SK-N-SH (cell line): ENCODE measurements around the gene GNPDA2. TPM values are rescaled to one million over a fixed set of nuclear protein-coding genes. Genes with fewer than 3 reads are reported as not detected.

Experiments
- CTCF ChIA-PET: fragments of 300-600, 350-600 bp; formaldehyde crosslinking; extraction: SDS; loops from one replicate; lab custom pipeline; 2021; lab: Yijun Ruan, JAX
- POLR2A ChIA-PET: fragments of 350-600 bp; sonication (Branson Sonifier 250); formaldehyde crosslinking; extraction: SDS; loops from one replicate; lab custom pipeline; 2020; ENCODE audit warnings: antibody characterized with exemption, inconsistent platforms; lab: Yijun Ruan, JAX
- DNase-seq: peaks from one replicate; pipeline ENCODE4 v3.0.0; 2012
- H2AFZ ChIP-seq: fragments of 200-600 bp; sonication (generic); 2 replicates; pipeline ENCODE4 v1.8.1; 2016; ENCODE audit warnings: antibody characterized with exemption, mild to moderate bottlenecking, low read depth
- H3F3A ChIP-seq: fragments of 200-600 bp; sonication (generic); replicated peaks from 2 replicates; pipeline ENCODE3; 2016; ENCODE audit warnings: antibody characterized with exemption, mild to moderate bottlenecking; ENCODE audit not compliant: insufficient read depth
- H3K27ac ChIP-seq, 2 experiments: fragments of 200-500 bp in 1 of 2; fragments of 200-600 bp in 1 of 2; sonication (Bioruptor generic) in 1 of 2; sonication (generic), shearing (Covaris generic) in 1 of 2; 2 replicates each; pipeline versions ENCODE4 v1.5.1 to v1.6.1; 2014 to 2016; ENCODE audit warnings: low read depth in 2 of 2, inconsistent platforms in 1 of 2, low read length in 1 of 2, mild to moderate bottlenecking in 1 of 2, mixed read lengths in 1 of 2
- H3K27me3 ChIP-seq: fragments of 200-600 bp; sonication (generic), shearing (Covaris generic); 2 replicates; pipeline ENCODE4 v1.6.1; 2016; ENCODE audit warnings: mixed run types; ENCODE audit not compliant: insufficient read depth
- H3K36me3 ChIP-seq, 2 experiments: fragments of 200-500 bp in 1 of 2; fragments of 200-600 bp in 1 of 2; sonication (Bioruptor generic) in 1 of 2; sonication (generic) in 1 of 2; replicated peaks in 1 of 2; 2 replicates each; pipeline versions ENCODE3 to v1.5.1; 2014 to 2016; ENCODE audit warnings: low read length in 1 of 2, mild to moderate bottlenecking in 1 of 2; ENCODE audit not compliant: insufficient read depth in 2 of 2, control insufficient read depth in 1 of 2
- H3K4me1 ChIP-seq, 2 experiments: fragments of 200-500 bp in 1 of 2; fragments of 200-600 bp in 1 of 2; sonication (Bioruptor generic) in 1 of 2; sonication (generic), shearing (Covaris generic) in 1 of 2; 2 replicates each; pipeline versions ENCODE4 v1.5.1 to v1.6.1; 2014 to 2016; ENCODE audit warnings: low read depth in 1 of 2, low read length in 1 of 2, mixed run types in 1 of 2; ENCODE audit not compliant: insufficient read depth in 2 of 2, control insufficient read depth in 1 of 2
- H3K4me2 ChIP-seq: fragments of 200-600 bp; sonication (generic), shearing (Covaris generic); 2 replicates; pipeline ENCODE4 v1.6.1; 2017; ENCODE audit warnings: mixed run types
- H3K4me3 ChIP-seq, 2 experiments: fragments of 200-500 bp in 1 of 2; fragments of 200-600 bp in 1 of 2; sonication (Bioruptor generic) in 1 of 2; sonication (generic), shearing (Covaris generic) in 1 of 2; 2 replicates each; pipeline versions ENCODE4 v1.5.1 to v1.8.1; 2014 to 2016; ENCODE audit warnings: low read depth in 2 of 2, inconsistent platforms in 1 of 2, low read length in 1 of 2, mild to moderate bottlenecking in 1 of 2, mixed read lengths in 1 of 2, moderate library complexity in 1 of 2
- H3K79me2 ChIP-seq: fragments of 200-600 bp; sonication (generic); 2 replicates; pipeline ENCODE4 v1.8.1; 2017; ENCODE audit warnings: mild to moderate bottlenecking; ENCODE audit not compliant: insufficient read depth
- H3K9ac ChIP-seq: fragments of 200-600 bp; sonication (generic); 2 replicates; pipeline ENCODE4 v1.6.1; 2017; ENCODE audit warnings: mixed run types
- H3K9me2 ChIP-seq: fragments of 200-600 bp; sonication (generic); 2 replicates; pipeline ENCODE4 v1.6.1; 2017; ENCODE audit warnings: mixed run types
- H3K9me3 ChIP-seq: fragments of 200-600 bp; sonication (generic); 2 replicates; pipeline ENCODE4 v1.6.1; 2017; ENCODE audit warnings: mixed run types, mild to moderate bottlenecking, moderate library complexity
- H4K20me1 ChIP-seq: fragments of 200-600 bp; sonication (generic); 2 replicates; pipeline ENCODE4 v1.6.1; 2017; ENCODE audit warnings: mild to moderate bottlenecking, mixed run types; ENCODE audit not compliant: insufficient read depth
- CHD2 ChIP-seq: fragments of 150-350 bp; IDR thresholded peaks from 2 replicates; pipeline ENCODE4 v1.6.1; 2018; ENCODE audit warnings: low read length; ENCODE audit not compliant: partially characterized antibody
- ELF1 ChIP-seq: IDR thresholded peaks from 2 replicates; pipeline ENCODE4 v1.4.0; 2012
- EP300 ChIP-seq, 2 experiments: IDR thresholded peaks; 2 replicates each; pipeline versions ENCODE4 v1.4.0 to v1.6.1; 2012; ENCODE audit warnings: borderline replicate concordance in 1 of 2, low read depth in 1 of 2, low read length in 1 of 2
- FOSL2 ChIP-seq: IDR thresholded peaks from 2 replicates; pipeline ENCODE4 v1.4.0; 2012; ENCODE audit warnings: low read depth, mild to moderate bottlenecking, moderate library complexity, borderline replicate concordance
- FOXM1 ChIP-seq: IDR thresholded peaks from 2 replicates; pipeline ENCODE4 v1.4.0; 2012; ENCODE audit warnings: low read depth, mild to moderate bottlenecking
- GABPA ChIP-seq: IDR thresholded peaks from 2 replicates; pipeline ENCODE4 v1.4.0; 2012; ENCODE audit warnings: low read depth, mild to moderate bottlenecking
- JUND ChIP-seq: IDR thresholded peaks from 2 replicates; pipeline ENCODE4 v1.4.0; 2012
- MEF2A ChIP-seq: IDR thresholded peaks from 2 replicates; pipeline ENCODE4 v1.4.0; 2012; ENCODE audit warnings: low read depth, borderline replicate concordance
- MXI1 ChIP-seq: IDR thresholded peaks from 2 replicates; pipeline ENCODE4 v1.6.1; 2012; ENCODE audit warnings: mild to moderate bottlenecking, low read depth, low read length, improper control_type of control experiment
- NFIC ChIP-seq: IDR thresholded peaks from 2 replicates; pipeline ENCODE4 v1.4.0; 2012; ENCODE audit warnings: borderline replicate concordance
- RAD21 ChIP-seq: IDR thresholded peaks from 2 replicates; pipeline ENCODE4 v1.6.1; 2012; ENCODE audit warnings: mild to moderate bottlenecking, low read length
- RFX5 ChIP-seq: IDR thresholded peaks from 2 replicates; pipeline ENCODE4 v1.6.1; 2012; ENCODE audit warnings: mild to moderate bottlenecking, improper control_type of control experiment, low read length
- RXRA ChIP-seq: IDR thresholded peaks from 2 replicates; pipeline ENCODE4 v1.4.0; 2012; ENCODE audit warnings: low read depth, mild to moderate bottlenecking, borderline replicate concordance
- SMC3 ChIP-seq: IDR thresholded peaks from 2 replicates; pipeline ENCODE4 v1.6.1; 2012; ENCODE audit warnings: low read depth, low read length, improper control_type of control experiment
- TAF1 ChIP-seq: IDR thresholded peaks from 2 replicates; pipeline ENCODE4 v1.6.1; 2012; ENCODE audit warnings: low read depth, mild to moderate bottlenecking, low read length, moderate library complexity, borderline replicate concordance
- TCF12 ChIP-seq: IDR thresholded peaks from 2 replicates; pipeline ENCODE4 v1.4.0; 2012
- YY1 ChIP-seq: IDR thresholded peaks from 2 replicates; pipeline ENCODE4 v1.4.0; 2012; ENCODE audit warnings: low read depth, mild to moderate bottlenecking
- WGBS: methylation state at CpG from one replicate; pipeline ENCODE4 v1.1.6; 2017; ENCODE audit warnings: low lambda C conversion rate; 5-methylcytosine and 5-hydroxymethylcytosine counted together
- polyA plus RNA-seq, 3 experiments: library from polyadenylated mRNA; depleted of rRNA; stranded (reverse); fragments of >200 nt; gene quantifications; 2 replicates each; pipeline ENCODE4 v1.2.3, GENCODE V29; 2012
- TF ChIP-seq, protein P1 (sequence below): IDR thresholded peaks from 2 replicates; pipeline ENCODE4 v1.4.0; 2012; ENCODE audit warnings: low read depth, borderline replicate concordance
- TF ChIP-seq, protein P2 (sequence below): fragments of 200-600 bp; sonication (generic); IDR thresholded peaks from 2 replicates; pipeline ENCODE4 v1.6.1; 2017; ENCODE audit warnings: antibody characterized with exemption, mild to moderate bottlenecking, moderate library complexity
- TF ChIP-seq, protein P3 (sequence below): IDR thresholded peaks from 2 replicates; pipeline ENCODE4; 2012
- TF ChIP-seq, protein P4 (sequence below): IDR thresholded peaks from 2 replicates; pipeline ENCODE4 v1.4.0; 2012; ENCODE audit warnings: low read depth
- TF ChIP-seq, protein P5 (sequence below): IDR thresholded peaks from 2 replicates; pipeline ENCODE4 v1.4.0; 2012; ENCODE audit warnings: low read depth, borderline replicate concordance

The GNPDA2 gene
- polyA plus RNA-seq, 1 of the 3 experiments (the other 2 are of a cell fraction) = 7.8 TPM

DNA sequence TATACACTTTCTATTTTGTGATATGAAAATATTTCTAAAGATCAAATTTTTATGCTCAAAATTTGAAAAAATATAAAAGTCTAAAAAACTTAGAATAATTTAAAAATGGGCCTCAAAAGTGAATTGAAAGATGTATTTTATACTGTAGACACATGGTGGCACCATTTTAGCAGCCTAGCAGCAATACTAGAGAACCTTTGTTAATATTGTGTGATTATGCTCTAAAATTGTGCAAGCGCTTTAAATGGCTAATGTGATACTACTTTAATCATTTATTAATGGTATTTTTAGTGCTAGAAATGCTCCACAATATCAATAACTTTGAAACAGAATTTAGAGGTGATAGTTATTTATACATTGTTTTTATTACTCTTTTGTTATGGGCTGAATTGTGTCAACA lies 51.9 kb downstream of the GNPDA2 start:
- H3F3A ChIP-seq = no peaks in the 10 kb centered on the region
- no peak for DNase-seq
- H2AFZ ChIP-seq = 0 out of 2 replicates have a peak overlapping the region, but pooled peaks have one; percentile 4
- no peak overlapping the region for H3K27ac ChIP-seq
- POLR2A ChIA-PET = no interaction called here
- H3K27me3 ChIP-seq = no peaks in the 10 kb centered on the region
- H3K36me3 ChIP-seq = no peaks in the 10 kb centered on the region
- no peaks in the 10 kb centered on the region for H3K9me3 ChIP-seq
- no peak overlapping the region for H3K4me3 ChIP-seq
- H3K4me2 ChIP-seq = no peak overlapping the region
- H3K9me2 ChIP-seq = no peaks in the 10 kb centered on the region
- no peaks in the 10 kb centered on the region for H4K20me1 ChIP-seq
- H3K9ac ChIP-seq = no peak overlapping the region
- peaks cover 11% of the 10 kb centered on the region for H3K79me2 ChIP-seq
- no peak for TF ChIP-seq TAF1
- no peak for TF ChIP-seq GABPA
- TF ChIP-seq NFIC = no peak
- peak; percentile 57 for TF ChIP-seq RAD21
- no peak for TF ChIP-seq CHD2
- no peak for TF ChIP-seq YY1
- TF ChIP-seq, protein P1, sequence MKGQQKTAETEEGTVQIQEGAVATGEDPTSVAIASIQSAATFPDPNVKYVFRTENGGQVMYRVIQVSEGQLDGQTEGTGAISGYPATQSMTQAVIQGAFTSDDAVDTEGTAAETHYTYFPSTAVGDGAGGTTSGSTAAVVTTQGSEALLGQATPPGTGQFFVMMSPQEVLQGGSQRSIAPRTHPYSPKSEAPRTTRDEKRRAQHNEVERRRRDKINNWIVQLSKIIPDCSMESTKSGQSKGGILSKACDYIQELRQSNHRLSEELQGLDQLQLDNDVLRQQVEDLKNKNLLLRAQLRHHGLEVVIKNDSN = no peak
- no peak for TF ChIP-seq MEF2A
- TF ChIP-seq SMC3 = no peak
- TF ChIP-seq MXI1 = no peak
- TF ChIP-seq JUND = no peak
- TF ChIP-seq, protein P2, sequence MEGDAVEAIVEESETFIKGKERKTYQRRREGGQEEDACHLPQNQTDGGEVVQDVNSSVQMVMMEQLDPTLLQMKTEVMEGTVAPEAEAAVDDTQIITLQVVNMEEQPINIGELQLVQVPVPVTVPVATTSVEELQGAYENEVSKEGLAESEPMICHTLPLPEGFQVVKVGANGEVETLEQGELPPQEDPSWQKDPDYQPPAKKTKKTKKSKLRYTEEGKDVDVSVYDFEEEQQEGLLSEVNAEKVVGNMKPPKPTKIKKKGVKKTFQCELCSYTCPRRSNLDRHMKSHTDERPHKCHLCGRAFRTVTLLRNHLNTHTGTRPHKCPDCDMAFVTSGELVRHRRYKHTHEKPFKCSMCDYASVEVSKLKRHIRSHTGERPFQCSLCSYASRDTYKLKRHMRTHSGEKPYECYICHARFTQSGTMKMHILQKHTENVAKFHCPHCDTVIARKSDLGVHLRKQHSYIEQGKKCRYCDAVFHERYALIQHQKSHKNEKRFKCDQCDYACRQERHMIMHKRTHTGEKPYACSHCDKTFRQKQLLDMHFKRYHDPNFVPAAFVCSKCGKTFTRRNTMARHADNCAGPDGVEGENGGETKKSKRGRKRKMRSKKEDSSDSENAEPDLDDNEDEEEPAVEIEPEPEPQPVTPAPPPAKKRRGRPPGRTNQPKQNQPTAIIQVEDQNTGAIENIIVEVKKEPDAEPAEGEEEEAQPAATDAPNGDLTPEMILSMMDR = peak; percentile 35
- no peak for TF ChIP-seq RXRA
- TF ChIP-seq TCF12 = no peak
- TF ChIP-seq, protein P3, sequence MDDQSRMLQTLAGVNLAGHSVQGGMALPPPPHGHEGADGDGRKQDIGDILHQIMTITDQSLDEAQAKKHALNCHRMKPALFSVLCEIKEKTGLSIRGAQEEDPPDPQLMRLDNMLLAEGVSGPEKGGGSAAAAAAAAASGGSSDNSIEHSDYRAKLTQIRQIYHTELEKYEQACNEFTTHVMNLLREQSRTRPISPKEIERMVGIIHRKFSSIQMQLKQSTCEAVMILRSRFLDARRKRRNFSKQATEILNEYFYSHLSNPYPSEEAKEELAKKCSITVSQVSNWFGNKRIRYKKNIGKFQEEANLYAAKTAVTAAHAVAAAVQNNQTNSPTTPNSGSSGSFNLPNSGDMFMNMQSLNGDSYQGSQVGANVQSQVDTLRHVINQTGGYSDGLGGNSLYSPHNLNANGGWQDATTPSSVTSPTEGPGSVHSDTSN = no peak
- no peak for TF ChIP-seq FOXM1
- H3K4me1 ChIP-seq = peaks cover 0 to 5% of the 10 kb centered on the region in 2 experiments; a peak in 2 of 4 replicates
- CTCF ChIA-PET = no interaction called here
- WGBS = 72% methylated on average over 1 of the region's 1 CpG

DNA sequence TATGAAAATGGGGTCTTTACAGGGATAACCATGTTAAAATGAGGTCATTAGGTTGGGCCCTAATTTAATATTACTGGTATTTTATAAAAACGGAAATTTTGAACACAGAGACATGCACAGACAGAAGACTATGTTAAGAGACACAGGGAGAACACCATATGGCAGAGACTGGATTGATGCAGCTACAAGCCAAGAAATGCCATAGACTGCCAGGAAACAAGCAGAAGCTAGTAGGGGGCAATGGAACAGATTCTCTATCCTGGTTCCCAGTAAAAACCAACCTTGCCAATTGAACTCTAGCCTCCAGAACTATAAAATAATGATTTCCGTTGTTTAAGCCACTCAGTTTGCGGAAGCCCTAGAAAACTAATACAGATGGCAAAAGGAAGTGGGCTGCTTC lies 54.7 kb downstream of the GNPDA2 start:
- Histone ChIP-seq H3K79me2 (no peaks in the 10 kb centered on the region), H3K4me3 (no peak overlapping the region), H3K9me3 (no peaks in the 10 kb centered on the region), H3K9me2 (no peaks in the 10 kb centered on the region), H3K9ac (no peak overlapping the region), H3K4me1 (no peaks in the 10 kb centered on the region), H3K27ac (no peak overlapping the region), H3K27me3 (no peaks in the 10 kb centered on the region), H3K36me3 (no peaks in the 10 kb centered on the region), H3K4me2 (no peak overlapping the region), H2AFZ (no peak overlapping the region), H4K20me1 (no peaks in the 10 kb centered on the region), H3F3A (no peaks in the 10 kb centered on the region)
- ChIA-PET POLR2A (no interaction called here), CTCF (no interaction called here)
- no peak for DNase-seq
- no peak for TF ChIP-seq NFIC
- TF ChIP-seq, protein P4, sequence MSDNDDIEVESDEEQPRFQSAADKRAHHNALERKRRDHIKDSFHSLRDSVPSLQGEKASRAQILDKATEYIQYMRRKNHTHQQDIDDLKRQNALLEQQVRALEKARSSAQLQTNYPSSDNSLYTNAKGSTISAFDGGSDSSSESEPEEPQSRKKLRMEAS = no peak
- TF ChIP-seq ELF1 = no peak
- no peak for TF ChIP-seq MXI1
- no peak for TF ChIP-seq JUND
- TF ChIP-seq FOSL2 = no peak
- TF ChIP-seq, protein P5, sequence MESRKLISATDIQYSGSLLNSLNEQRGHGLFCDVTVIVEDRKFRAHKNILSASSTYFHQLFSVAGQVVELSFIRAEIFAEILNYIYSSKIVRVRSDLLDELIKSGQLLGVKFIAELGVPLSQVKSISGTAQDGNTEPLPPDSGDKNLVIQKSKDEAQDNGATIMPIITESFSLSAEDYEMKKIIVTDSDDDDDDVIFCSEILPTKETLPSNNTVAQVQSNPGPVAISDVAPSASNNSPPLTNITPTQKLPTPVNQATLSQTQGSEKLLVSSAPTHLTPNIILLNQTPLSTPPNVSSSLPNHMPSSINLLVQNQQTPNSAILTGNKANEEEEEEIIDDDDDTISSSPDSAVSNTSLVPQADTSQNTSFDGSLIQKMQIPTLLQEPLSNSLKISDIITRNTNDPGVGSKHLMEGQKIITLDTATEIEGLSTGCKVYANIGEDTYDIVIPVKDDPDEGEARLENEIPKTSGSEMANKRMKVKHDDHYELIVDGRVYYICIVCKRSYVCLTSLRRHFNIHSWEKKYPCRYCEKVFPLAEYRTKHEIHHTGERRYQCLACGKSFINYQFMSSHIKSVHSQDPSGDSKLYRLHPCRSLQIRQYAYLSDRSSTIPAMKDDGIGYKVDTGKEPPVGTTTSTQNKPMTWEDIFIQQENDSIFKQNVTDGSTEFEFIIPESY = no peak
- TF ChIP-seq RAD21 = no peak
- no peak for TF ChIP-seq RFX5
- TF ChIP-seq EP300 (IDR thresholded peaks at IDR 0.05; ENCODE audit: borderline replicate concordance in 1 of 2, low read depth in 1 of 2, low read length in 1 of 2) = no peak
- WGBS = 64% methylated on average over 3 of the region's 3 CpGs
